Endometrial microvascular endothelial cells (primary cell): ENCODE measurements around the gene SLC66A3. TPM values are rescaled to one million over a fixed set of nuclear protein-coding genes. Genes with fewer than 3 reads are reported as not detected.

Experiments
- in situ Hi-C: cut with HindIII; loops from 2 replicates; pipeline ENCODE4 v1.10.0; 2017; ENCODE audit warnings: low sequenced_read_pairs, low pct_unique_long_range_greater_than_20kb; ENCODE audit errors: inconsistent ontology term
- total RNA-seq: library from RNA; depleted of rRNA; stranded (reverse); fragments of >200 nt; gene quantifications from one replicate; pipeline ENCODE4 v1.2.3, GENCODE V29; 2015; ENCODE audit errors: inconsistent ontology term

SLC66A3 gene
- total RNA-seq, 1 donor from 2014 or later: 43.8 TPM

GRCh38 chr2:11187731-11188130 lies 32.5 kb downstream of the SLC66A3 start:
- in situ Hi-C loops: no loop called here

GRCh38 chr2:11196246-11196645 lies 41.0 kb downstream of the SLC66A3 start:
- in situ Hi-C loops: no loop called here

- in situ Hi-C loops: no loop called here
These were observed 45.4 kb downstream of the SLC66A3 start for GRCh38 chr2:11200651-11201050.

GRCh38 chr2:11201969-11202368 lies 46.7 kb downstream of the SLC66A3 start:
- in situ Hi-C loops: no loop called here

GRCh38 chr2:11203480-11203879 lies 48.2 kb downstream of the SLC66A3 start:
- in situ Hi-C loops: no loop called here

GRCh38 chr2:11208083-11208482 lies 52.8 kb downstream of the SLC66A3 start:
- in situ Hi-C loops: no loop called here

GRCh38 chr2:11212645-11213044 lies 57.4 kb downstream of the SLC66A3 start:
- in situ Hi-C loops: no loop called here

- in situ Hi-C loops: no loop called here
These were observed 57.9 kb downstream of the SLC66A3 start for GRCh38 chr2:11213090-11213638.

- in situ Hi-C loops: no loop called here
These were observed 58.7 kb downstream of the SLC66A3 start for GRCh38 chr2:11213975-11214374.

GRCh38 chr2:11214770-11215169 lies 59.5 kb downstream of the SLC66A3 start:
- in situ Hi-C loops: no loop called here

- in situ Hi-C loops: no loop called here
These were observed 60.1 kb downstream of the SLC66A3 start for GRCh38 chr2:11215407-11215806.

GRCh38 chr2:11220445-11220844 lies 65.2 kb downstream of the SLC66A3 start:
- in situ Hi-C loops: loop anchor here (10.0 kb wide), 1 partner anchor 194 kb away; no protein-coding TSS in a partner anchor

- in situ Hi-C loops: loop anchor here (10.0 kb wide), 1 partner anchor 192 kb away; no protein-coding TSS in a partner anchor
These were observed 67.6 kb downstream of the SLC66A3 start for GRCh38 chr2:11222845-11223244.

- in situ Hi-C loops: loop anchor here (10.0 kb wide), 1 partner anchor 190 kb away; no protein-coding TSS in a partner anchor
These were observed 69.6 kb downstream of the SLC66A3 start for GRCh38 chr2:11224887-11225286.

GRCh38 chr2:11227595-11227994 lies 72.3 kb downstream of the SLC66A3 start:
- in situ Hi-C loops: loop anchor here (10.0 kb wide), 1 partner anchor 187 kb away; no protein-coding TSS in a partner anchor

Other genes starting within 250 kb of the SLC66A3 start
- not detected for gene KCNF1, start 243.5 kb upstream of the SLC66A3 start, total RNA-seq
- 39.5 TPM for gene ROCK2, start 189.2 kb downstream of the SLC66A3 start, total RNA-seq